Measurements from ENCODE around the gene HSD3B2. TPM values are rescaled to one million over a fixed set of nuclear protein-coding genes. Genes with fewer than 3 reads are reported as not detected.

Gene HSD3B2
- polyA plus RNA-seq, 2 donors, result 0.07 TPM; not detected in 1

- Histone ChIP-seq H3K27ac (ENCODE audit: low read depth in 2 of 2, low read length in 1 of 2) (no peak overlapping the region), H3K36me3 (ENCODE audit: control insufficient read depth in 2 of 2, insufficient read depth in 2 of 2, low read length in 1 of 2) (no peaks in the 10 kb centered on the region), H3K4me3 (ENCODE audit: low read depth in 1 of 2, low read length in 2 of 2) (no peak overlapping the region), H3K4me1 (ENCODE audit: control insufficient read depth in 2 of 2, insufficient read depth in 2 of 2, low read length in 1 of 2) (no peaks in the 10 kb centered on the region), H3K9me3 (ENCODE audit: control insufficient read depth in 2 of 2, insufficient read depth in 1 of 2, low read depth in 1 of 2, low read length in 1 of 2) (peaks cover 0 to 3% of the 10 kb centered on the region in 2 donors), H3K27me3 (ENCODE audit: control insufficient read depth in 1 of 2, insufficient read depth in 2 of 2, low read length in 2 of 2) (no peaks in the 10 kb centered on the region)
Observed at GRCh38 chr1:119446321-119446720, 31.4 kb downstream of the HSD3B2 start.

DNA sequence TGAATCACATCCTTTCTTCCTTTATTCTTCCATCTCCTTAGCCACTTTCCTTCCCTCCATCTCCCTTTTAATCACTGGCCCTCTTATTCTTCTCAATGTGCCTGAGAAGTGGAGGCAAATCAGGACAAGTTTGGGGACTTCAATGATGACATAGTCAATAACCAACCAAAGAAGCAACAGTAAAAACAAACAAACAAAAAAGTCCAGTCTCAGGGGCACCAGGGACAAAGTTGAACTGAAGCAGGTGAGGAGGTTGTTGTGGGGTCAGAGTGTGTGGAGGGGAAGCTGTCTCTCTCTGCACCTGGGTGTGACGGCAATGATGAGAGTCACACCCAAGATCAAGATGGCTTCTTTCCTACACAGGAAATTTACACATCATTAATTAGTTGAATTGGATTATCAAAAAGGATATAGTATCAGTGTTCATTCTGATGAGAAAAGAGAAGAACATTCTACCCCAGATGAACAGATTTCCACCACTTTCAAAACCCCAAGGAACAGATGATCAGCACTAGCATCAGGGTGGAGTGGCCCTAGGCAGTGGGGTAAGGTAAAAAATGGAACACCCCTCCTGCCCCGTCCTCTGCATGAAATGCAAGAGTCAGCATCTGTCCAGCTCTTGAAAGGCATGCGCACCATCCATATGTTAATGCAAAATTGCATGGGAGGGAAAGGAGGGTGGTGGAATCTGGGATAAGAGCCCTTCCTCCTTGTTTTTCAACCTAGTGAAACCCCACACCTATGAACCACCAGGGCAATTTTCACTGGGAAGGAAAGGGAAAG lies 32.6 kb downstream of the HSD3B2 start:
- Histone ChIP-seq H3K4me1 (ENCODE audit: control insufficient read depth in 2 of 2, insufficient read depth in 2 of 2, low read length in 1 of 2) (no peaks in the 10 kb centered on the region), H3K27ac (ENCODE audit: low read depth in 2 of 2, low read length in 1 of 2) (no peak overlapping the region), H3K9me3 (ENCODE audit: control insufficient read depth in 2 of 2, insufficient read depth in 1 of 2, low read depth in 1 of 2, low read length in 1 of 2) (peaks cover 0 to 3% of the 10 kb centered on the region in 2 donors), H3K36me3 (ENCODE audit: control insufficient read depth in 2 of 2, insufficient read depth in 2 of 2, low read length in 1 of 2) (no peaks in the 10 kb centered on the region), H3K4me3 (ENCODE audit: low read depth in 1 of 2, low read length in 2 of 2) (no peak overlapping the region), H3K27me3 (ENCODE audit: control insufficient read depth in 1 of 2, insufficient read depth in 2 of 2, low read length in 2 of 2) (no peaks in the 10 kb centered on the region)
- WGBS, 2 donors, result 91% methylated on average over 3 of the region's 3 CpGs

DNA sequence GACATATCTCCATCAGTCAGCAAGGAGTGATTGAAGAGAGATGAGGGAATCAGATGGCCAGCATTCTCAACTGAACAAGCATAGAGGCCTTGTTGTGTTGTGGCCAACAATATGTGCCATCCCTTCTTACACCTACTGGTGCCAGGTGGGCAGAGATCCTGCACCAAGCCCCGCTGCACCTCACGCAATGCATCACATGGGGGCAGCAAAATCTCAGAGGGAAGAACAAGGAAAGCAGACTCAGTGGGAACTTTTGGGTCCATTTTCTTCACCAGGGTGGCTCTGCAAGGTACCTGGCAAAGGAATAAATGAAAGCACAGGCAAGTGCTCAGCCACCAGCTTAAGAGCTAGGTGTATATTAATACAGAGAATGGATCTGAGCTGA lies 33.2 kb downstream of the HSD3B2 start:
- Histone ChIP-seq H3K27me3 (ENCODE audit: control insufficient read depth in 1 of 2, insufficient read depth in 2 of 2, low read length in 2 of 2) (no peaks in the 10 kb centered on the region), H3K4me3 (ENCODE audit: low read depth in 1 of 2, low read length in 2 of 2) (no peak overlapping the region), H3K36me3 (ENCODE audit: control insufficient read depth in 2 of 2, insufficient read depth in 2 of 2, low read length in 1 of 2) (no peaks in the 10 kb centered on the region), H3K4me1 (ENCODE audit: control insufficient read depth in 2 of 2, insufficient read depth in 2 of 2, low read length in 1 of 2) (no peaks in the 10 kb centered on the region), H3K27ac (ENCODE audit: low read depth in 2 of 2, low read length in 1 of 2) (no peak overlapping the region), H3K9me3 (ENCODE audit: control insufficient read depth in 2 of 2, insufficient read depth in 1 of 2, low read depth in 1 of 2, low read length in 1 of 2) (peaks cover 0 to 3% of the 10 kb centered on the region in 2 donors)
- 74% methylated on average over 2 of the region's 2 CpGs for WGBS, 2 donors

DNA sequence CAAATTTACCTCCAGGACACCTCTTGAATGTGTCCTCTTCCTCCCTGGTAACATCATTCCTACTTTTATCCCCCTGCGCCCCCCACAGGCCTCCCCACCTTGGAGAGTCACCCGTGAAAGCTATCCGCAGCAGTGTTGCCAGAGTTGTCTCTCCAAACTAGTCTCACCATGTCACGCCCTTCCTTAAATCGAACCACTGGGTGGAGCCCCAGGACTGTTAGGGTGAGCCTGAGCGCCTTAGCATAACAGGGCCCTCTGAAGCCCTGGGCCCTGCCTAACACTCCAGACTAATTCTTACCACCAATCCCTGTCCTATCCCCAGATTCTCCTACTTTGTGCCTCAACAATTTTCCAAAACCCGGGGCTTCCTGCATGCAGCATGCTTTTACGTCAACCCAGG lies 35.0 kb downstream of the HSD3B2 start:
- Histone ChIP-seq H3K9me3 (ENCODE audit: control insufficient read depth in 2 of 2, insufficient read depth in 1 of 2, low read depth in 1 of 2, low read length in 1 of 2) (peaks cover 0 to 3% of the 10 kb centered on the region in 2 donors), H3K27me3 (ENCODE audit: control insufficient read depth in 1 of 2, insufficient read depth in 2 of 2, low read length in 2 of 2) (no peaks in the 10 kb centered on the region), H3K4me3 (ENCODE audit: low read depth in 1 of 2, low read length in 2 of 2) (no peak overlapping the region), H3K36me3 (ENCODE audit: control insufficient read depth in 2 of 2, insufficient read depth in 2 of 2, low read length in 1 of 2) (no peaks in the 10 kb centered on the region), H3K27ac (ENCODE audit: low read depth in 2 of 2, low read length in 1 of 2) (no peak overlapping the region), H3K4me1 (ENCODE audit: control insufficient read depth in 2 of 2, insufficient read depth in 2 of 2, low read length in 1 of 2) (no peaks in the 10 kb centered on the region)
- 65 to 69% methylated on average over 8 of the region's 8 CpGs for WGBS, 2 donors

GRCh38 chr1:119451158-119451557 lies 36.2 kb downstream of the HSD3B2 start:
- Histone ChIP-seq H3K27ac (ENCODE audit: low read depth in 2 of 2, low read length in 1 of 2) (no peak overlapping the region), H3K4me3 (ENCODE audit: low read depth in 1 of 2, low read length in 2 of 2) (no peak overlapping the region), H3K9me3 (ENCODE audit: control insufficient read depth in 2 of 2, insufficient read depth in 1 of 2, low read depth in 1 of 2, low read length in 1 of 2) (peaks cover 0 to 3% of the 10 kb centered on the region in 2 donors), H3K27me3 (ENCODE audit: control insufficient read depth in 1 of 2, insufficient read depth in 2 of 2, low read length in 2 of 2) (no peaks in the 10 kb centered on the region), H3K36me3 (ENCODE audit: control insufficient read depth in 2 of 2, insufficient read depth in 2 of 2, low read length in 1 of 2) (no peaks in the 10 kb centered on the region), H3K4me1 (ENCODE audit: control insufficient read depth in 2 of 2, insufficient read depth in 2 of 2, low read length in 1 of 2) (no peaks in the 10 kb centered on the region)
- 80 to 86% methylated on average over 6 of the region's 6 CpGs for WGBS, 2 donors

DNA sequence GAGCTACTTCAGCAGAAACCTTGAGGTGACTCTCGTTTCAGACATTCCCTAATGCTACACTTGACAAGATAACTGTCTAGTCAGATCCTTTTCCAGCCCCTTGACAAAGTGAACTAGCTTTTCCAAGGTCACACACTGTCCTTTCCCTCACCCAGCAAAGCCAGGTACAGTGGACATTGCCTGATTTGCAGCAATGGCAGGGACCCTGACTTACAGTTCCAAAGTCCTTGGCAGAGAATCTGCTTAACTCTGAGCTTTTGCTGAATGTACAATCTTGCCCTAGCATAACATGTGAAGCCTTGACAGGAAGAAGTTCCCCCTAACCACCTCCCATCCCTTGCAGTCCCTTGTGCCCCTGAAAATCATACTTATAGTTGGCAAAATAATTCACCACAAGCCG lies 37.1 kb downstream of the HSD3B2 start:
- peaks cover 0 to 3% of the 10 kb centered on the region in 2 donors for H3K9me3 ChIP-seq (ENCODE audit: control insufficient read depth in 2 of 2, insufficient read depth in 1 of 2, low read depth in 1 of 2, low read length in 1 of 2)
- WGBS, 2 donors, result 60 to 64% methylated on average over 2 of the region's 2 CpGs
- no peaks in the 10 kb centered on the region for H3K27me3 ChIP-seq (ENCODE audit: control insufficient read depth in 1 of 2, insufficient read depth in 2 of 2, low read length in 2 of 2)
- H3K4me1 ChIP-seq (ENCODE audit: control insufficient read depth in 2 of 2, insufficient read depth in 2 of 2, low read length in 1 of 2), result no peaks in the 10 kb centered on the region
- no peak overlapping the region for H3K27ac ChIP-seq (ENCODE audit: low read depth in 2 of 2, low read length in 1 of 2)
- H3K36me3 ChIP-seq (ENCODE audit: control insufficient read depth in 2 of 2, insufficient read depth in 2 of 2, low read length in 1 of 2), result no peaks in the 10 kb centered on the region
- no peak overlapping the region for H3K4me3 ChIP-seq (ENCODE audit: low read depth in 1 of 2, low read length in 2 of 2)

DNA sequence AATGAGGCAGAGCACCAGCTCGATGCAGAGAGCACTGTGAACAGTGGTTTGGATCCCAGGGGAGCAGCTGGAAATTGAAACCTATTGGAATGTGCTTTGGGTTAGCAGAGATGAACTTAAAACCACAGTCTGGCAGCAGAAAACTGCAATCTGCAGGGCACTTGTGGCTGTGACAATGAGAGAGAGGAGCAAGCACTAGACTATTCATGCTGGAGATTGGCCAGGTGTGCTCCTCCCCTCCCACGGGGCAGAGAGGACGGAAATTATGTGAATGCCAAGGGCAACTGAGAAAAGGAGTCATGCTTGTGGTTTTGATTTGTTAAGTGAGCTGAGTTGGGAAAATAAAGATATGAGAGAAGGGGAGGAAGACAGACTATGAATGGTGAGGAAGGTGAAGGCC lies 38.1 kb downstream of the HSD3B2 start:
- Histone ChIP-seq H3K36me3 (ENCODE audit: control insufficient read depth in 2 of 2, insufficient read depth in 2 of 2, low read length in 1 of 2) (no peaks in the 10 kb centered on the region), H3K9me3 (ENCODE audit: control insufficient read depth in 2 of 2, insufficient read depth in 1 of 2, low read depth in 1 of 2, low read length in 1 of 2) (peaks cover 0 to 3% of the 10 kb centered on the region in 2 donors), H3K4me1 (ENCODE audit: control insufficient read depth in 2 of 2, insufficient read depth in 2 of 2, low read length in 1 of 2) (no peaks in the 10 kb centered on the region), H3K27me3 (ENCODE audit: control insufficient read depth in 1 of 2, insufficient read depth in 2 of 2, low read length in 2 of 2) (no peaks in the 10 kb centered on the region), H3K4me3 (ENCODE audit: low read depth in 1 of 2, low read length in 2 of 2) (no peak overlapping the region), H3K27ac (ENCODE audit: low read depth in 2 of 2, low read length in 1 of 2) (no peak overlapping the region)
- WGBS, 2 donors, result 37% methylated on average over 3 of the region's 3 CpGs

DNA sequence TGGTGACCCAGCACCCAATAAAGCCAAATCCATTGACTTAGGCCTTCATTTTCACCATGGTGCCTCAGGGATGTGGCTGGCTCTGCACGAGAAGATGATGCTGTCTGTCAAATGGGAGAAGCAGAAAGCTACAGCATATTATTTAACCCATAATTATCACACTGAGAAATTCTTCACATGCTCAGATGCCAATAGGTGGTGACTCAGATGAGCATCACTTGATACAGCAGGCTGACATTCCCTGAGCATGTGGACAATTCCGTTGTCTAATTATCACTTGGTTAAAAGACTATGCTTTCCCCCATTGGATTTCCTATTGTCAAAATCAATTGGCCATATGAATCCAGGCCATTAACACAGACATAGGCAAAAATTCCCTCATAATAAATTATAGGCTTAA lies 48.0 kb downstream of the HSD3B2 start:
- 82 to 83% methylated on average over 2 of the region's 2 CpGs for whole genome bisulfite sequencing, 2 donors
- H3K27me3 ChIP-seq (ENCODE audit: control insufficient read depth in 1 of 2, insufficient read depth in 2 of 2, low read length in 2 of 2), result peaks cover 0 to 3% of the 10 kb centered on the region in 2 donors
- H3K4me1 ChIP-seq (ENCODE audit: control insufficient read depth in 2 of 2, insufficient read depth in 2 of 2, low read length in 1 of 2), result no peaks in the 10 kb centered on the region
- no peak overlapping the region for H3K27ac ChIP-seq (ENCODE audit: low read depth in 2 of 2, low read length in 1 of 2)
- H3K9me3 ChIP-seq (ENCODE audit: control insufficient read depth in 2 of 2, insufficient read depth in 1 of 2, low read depth in 1 of 2, low read length in 1 of 2), result no peaks in the 10 kb centered on the region
- H3K4me3 ChIP-seq (ENCODE audit: low read depth in 1 of 2, low read length in 2 of 2), result no peak overlapping the region
- no peaks in the 10 kb centered on the region for H3K36me3 ChIP-seq (ENCODE audit: control insufficient read depth in 2 of 2, insufficient read depth in 2 of 2, low read length in 1 of 2)

GRCh38 chr1:119463569-119463968 lies 48.6 kb downstream of the HSD3B2 start:
- Histone ChIP-seq H3K4me1 (ENCODE audit: control insufficient read depth in 2 of 2, insufficient read depth in 2 of 2, low read length in 1 of 2) (peaks cover 0 to 3% of the 10 kb centered on the region in 2 donors), H3K27ac (ENCODE audit: low read depth in 2 of 2, low read length in 1 of 2) (no peak overlapping the region), H3K27me3 (ENCODE audit: control insufficient read depth in 1 of 2, insufficient read depth in 2 of 2, low read length in 2 of 2) (peaks cover 0 to under 1% of the 10 kb centered on the region in 2 donors), H3K36me3 (ENCODE audit: control insufficient read depth in 2 of 2, insufficient read depth in 2 of 2, low read length in 1 of 2) (no peaks in the 10 kb centered on the region), H3K9me3 (ENCODE audit: control insufficient read depth in 2 of 2, insufficient read depth in 1 of 2, low read depth in 1 of 2, low read length in 1 of 2) (no peaks in the 10 kb centered on the region), H3K4me3 (ENCODE audit: low read depth in 1 of 2, low read length in 2 of 2) (no peak overlapping the region)
- 62 to 87% methylated on average over 2 of the region's 2 CpGs for WGBS, 2 donors

GRCh38 chr1:119466445-119466844 lies 51.5 kb downstream of the HSD3B2 start:
- Histone ChIP-seq H3K4me1 (ENCODE audit: control insufficient read depth in 2 of 2, insufficient read depth in 2 of 2, low read length in 1 of 2) (peaks cover 0 to 3% of the 10 kb centered on the region in 2 donors), H3K9me3 (ENCODE audit: control insufficient read depth in 2 of 2, insufficient read depth in 1 of 2, low read depth in 1 of 2, low read length in 1 of 2) (no peaks in the 10 kb centered on the region), H3K27ac (ENCODE audit: low read depth in 2 of 2, low read length in 1 of 2) (no peak overlapping the region), H3K4me3 (ENCODE audit: low read depth in 1 of 2, low read length in 2 of 2) (no peak overlapping the region), H3K27me3 (ENCODE audit: control insufficient read depth in 1 of 2, insufficient read depth in 2 of 2, low read length in 2 of 2) (no peaks in the 10 kb centered on the region), H3K36me3 (ENCODE audit: control insufficient read depth in 2 of 2, insufficient read depth in 2 of 2, low read length in 1 of 2) (no peaks in the 10 kb centered on the region)
- 76% methylated on average over 2 of the region's 2 CpGs for WGBS, 2 donors
